CD4-positive, alpha-beta T cell treated with Interleukin-4 for 1 hour (primary cell): Measurements from ENCODE around the gene MACROD2.
"Not testable (repeated sequence)": the region's sequence is repeated elsewhere in the genome, so short reads cannot be mapped to it uniquely, and the experiment has no call there.

ENCODE experiments used
- DNase-seq, 2 donors: peaks; one replicate each; pipeline ENCODE4 v3.0.0-alpha.2; 2020 to 2022

The MACROD2 gene

GRCh38 chr20:15154070-15154469, 1158.8 kb downstream of the MACROD2 start:
- DNase-seq, result no peak

- DNase-seq, result peak in 1 of 2 donors; percentile 3
These were observed 1160.6 kb downstream of the MACROD2 start for GRCh38 chr20:15155848-15156401.

GRCh38 chr20:15158533-15158932, 1163.2 kb downstream of the MACROD2 start:
- no peak for DNase-seq

GRCh38 chr20:15162079-15162647, 1166.8 kb downstream of the MACROD2 start:
- no peak for DNase-seq

- DNase-seq, result no peak
These were observed 1168.3 kb downstream of the MACROD2 start for GRCh38 chr20:15163632-15164031.

GRCh38 chr20:15164726-15165125, 1169.4 kb downstream of the MACROD2 start:
- no peak for DNase-seq

GRCh38 chr20:15166744-15167143, 1171.4 kb downstream of the MACROD2 start:
- no peak for DNase-seq

GRCh38 chr20:15171016-15171415, 1175.7 kb downstream of the MACROD2 start:
- no peak for DNase-seq

- no peak for DNase-seq
These were observed 1181.6 kb downstream of the MACROD2 start for GRCh38 chr20:15176929-15177328.

- no peak for DNase-seq
These were observed 1183.3 kb downstream of the MACROD2 start for GRCh38 chr20:15178581-15178980.

GRCh38 chr20:15179381-15179780, 1184.1 kb downstream of the MACROD2 start:
- no peak for DNase-seq

- DNase-seq, result no peak
These were observed 1184.5 kb downstream of the MACROD2 start for GRCh38 chr20:15179781-15180180.

- DNase-seq, result no peak
These were observed 1190.0 kb downstream of the MACROD2 start for GRCh38 chr20:15185322-15185721.

- no peak for DNase-seq
These were observed 1190.6 kb downstream of the MACROD2 start for GRCh38 chr20:15185913-15186312.

- no peak for DNase-seq
These were observed 1192.3 kb downstream of the MACROD2 start for GRCh38 chr20:15187612-15188011.

GRCh38 chr20:15188415-15188814, 1193.1 kb downstream of the MACROD2 start:
- DNase-seq, result no peak

GRCh38 chr20:15191082-15191723, 1195.9 kb downstream of the MACROD2 start:
- no peak for DNase-seq

GRCh38 chr20:15195378-15195777, 1200.1 kb downstream of the MACROD2 start:
- DNase-seq, result no peak

- no peak for DNase-seq
These were observed 1201.4 kb downstream of the MACROD2 start for GRCh38 chr20:15196547-15197255.

GRCh38 chr20:15198017-15198416, 1202.7 kb downstream of the MACROD2 start:
- DNase-seq, result not testable (repeated sequence)

GRCh38 chr20:15199698-15200097, 1204.4 kb downstream of the MACROD2 start:
- no peak for DNase-seq

- no peak for DNase-seq
These were observed 1204.8 kb downstream of the MACROD2 start for GRCh38 chr20:15200147-15200565.

GRCh38 chr20:15201602-15202001, 1206.3 kb downstream of the MACROD2 start:
- DNase-seq, result no peak

GRCh38 chr20:15204234-15204633, 1208.9 kb downstream of the MACROD2 start:
- DNase-seq, result no peak
